Activated naive CD8-positive, alpha-beta T cell treated with anti-CD3 and anti-CD28 coated beads for 36 hours (primary cell): ENCODE measurements around the gene AFF4. TPM values are rescaled to one million over a fixed set of nuclear protein-coding genes. Genes with fewer than 3 reads are reported as not detected.
"Not testable (repeated sequence)": the region's sequence is repeated elsewhere in the genome, so short reads cannot be mapped to it uniquely, and the experiment has no call there.

ENCODE experiments used
- DNase-seq: peaks from one replicate; pipeline ENCODE4 v3.0.0; 2021
- H3K27ac Mint-ChIP-seq: one replicate; pipeline ENCODE4 v1.8.0; 2022; ENCODE audit warnings: mild to moderate bottlenecking, moderate library complexity, mixed read lengths
- H3K27me3 Mint-ChIP-seq: one replicate; pipeline ENCODE4 v1.8.0; 2022; ENCODE audit warnings: mild to moderate bottlenecking, mixed read lengths
- H3K36me3 Mint-ChIP-seq: one replicate; pipeline ENCODE4 v1.8.0; 2021; ENCODE audit warnings: mild to moderate bottlenecking, mixed read lengths
- H3K4me1 Mint-ChIP-seq: one replicate; pipeline ENCODE4 v1.8.0; 2021; ENCODE audit warnings: mixed read lengths
- H3K4me3 Mint-ChIP-seq: one replicate; pipeline ENCODE4 v1.8.0; 2022; ENCODE audit warnings: mild to moderate bottlenecking, moderate library complexity, mixed read lengths
- H3K9me3 Mint-ChIP-seq: one replicate; pipeline ENCODE4 v1.8.0; 2022; ENCODE audit warnings: mixed read lengths
- total RNA-seq, 2 experiments: library from RNA; stranded (reverse); gene quantifications; one replicate each; pipeline ENCODE4 v1.2.3, GENCODE V29; 2021

Gene AFF4
- total RNA-seq, 2 experiments from 2014 or later = 22.2 to 22.9 TPM

GRCh38 chr5:132971483-132972435 lies 8.3 kb upstream of the AFF4 start:
- Mint-ChIP-seq H3K9me3 (peaks cover 2% of the 10 kb centered on the region), H3K36me3 (peaks cover under 1% of the 10 kb centered on the region), H3K4me1 (no peaks in the 10 kb centered on the region), H3K27ac (no peak overlapping the region), H3K27me3 (no peaks in the 10 kb centered on the region), H3K4me3 (no peak overlapping the region)
- no peak for DNase-seq

DNA sequence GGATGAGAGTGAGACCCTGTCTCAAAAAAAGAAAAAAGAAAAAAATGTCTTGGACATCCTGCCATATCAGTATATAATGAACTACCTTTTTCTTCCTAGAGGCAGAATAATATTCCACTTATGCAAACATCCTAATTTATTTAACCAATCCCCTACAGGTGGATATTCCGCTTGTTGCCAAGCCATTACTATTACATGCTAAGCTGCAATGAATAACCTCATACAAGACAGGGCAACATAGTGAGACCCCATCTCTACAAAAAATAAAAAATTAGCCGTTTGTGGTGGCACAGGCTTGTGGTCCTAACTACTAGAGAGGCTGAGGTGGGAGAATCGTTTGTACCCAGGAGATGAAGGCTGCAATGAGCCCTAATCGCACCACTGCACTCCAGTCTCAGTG lies 1.7 kb upstream of the AFF4 start:
- Mint-ChIP-seq H3K27me3 (no peaks in the 10 kb centered on the region), H3K9me3 (no peaks in the 10 kb centered on the region), H3K4me3 (no peak overlapping the region), H3K4me1 (peaks cover 16% of the 10 kb centered on the region), H3K27ac (no peak overlapping the region), H3K36me3 (peaks cover 4% of the 10 kb centered on the region)
- no peak for DNase-seq

GRCh38 chr5:132962429-132963021 lies 909 bp downstream of the AFF4 start:
- Mint-ChIP-seq H3K4me1 (peaks cover 28% of the 10 kb centered on the region), H3K4me3 (peak overlapping the region; percentile 96), H3K27me3 (no peaks in the 10 kb centered on the region), H3K27ac (peak overlapping the region; percentile 98), H3K36me3 (peaks cover 16% of the 10 kb centered on the region), H3K9me3 (no peaks in the 10 kb centered on the region)
- peak; percentile 15 for DNase-seq

- peaks cover 28% of the 10 kb centered on the region for H3K4me1 Mint-ChIP-seq
- no peaks in the 10 kb centered on the region for H3K9me3 Mint-ChIP-seq
- H3K27ac Mint-ChIP-seq = peak overlapping the region; percentile 98
- peak overlapping the region; percentile 96 for H3K4me3 Mint-ChIP-seq
- peaks cover 16% of the 10 kb centered on the region for H3K36me3 Mint-ChIP-seq
- no peaks in the 10 kb centered on the region for H3K27me3 Mint-ChIP-seq
- DNase-seq = no peak
Observed at GRCh38 chr5:132961887-132962286, 1.5 kb downstream of the AFF4 start.

- DNase-seq, H3K27ac Mint-ChIP-seq, H3K9me3 Mint-ChIP-seq, H3K27me3 Mint-ChIP-seq: not testable (repeated sequence)
- peaks cover 28% of the 10 kb centered on the region for H3K4me1 Mint-ChIP-seq
- H3K4me3 Mint-ChIP-seq = peak overlapping the region; percentile 96
- peaks cover 16% of the 10 kb centered on the region for H3K36me3 Mint-ChIP-seq
Observed at GRCh38 chr5:132961123-132961815, 2.2 kb downstream of the AFF4 start.

GRCh38 chr5:132956166-132956799 lies 7.2 kb downstream of the AFF4 start:
- not testable (repeated sequence) for H3K27me3 Mint-ChIP-seq, H3K27ac Mint-ChIP-seq, H3K4me3 Mint-ChIP-seq, DNase-seq, H3K9me3 Mint-ChIP-seq
- Mint-ChIP-seq H3K36me3 (peaks cover 28% of the 10 kb centered on the region), H3K4me1 (peaks cover 43% of the 10 kb centered on the region)

DNA sequence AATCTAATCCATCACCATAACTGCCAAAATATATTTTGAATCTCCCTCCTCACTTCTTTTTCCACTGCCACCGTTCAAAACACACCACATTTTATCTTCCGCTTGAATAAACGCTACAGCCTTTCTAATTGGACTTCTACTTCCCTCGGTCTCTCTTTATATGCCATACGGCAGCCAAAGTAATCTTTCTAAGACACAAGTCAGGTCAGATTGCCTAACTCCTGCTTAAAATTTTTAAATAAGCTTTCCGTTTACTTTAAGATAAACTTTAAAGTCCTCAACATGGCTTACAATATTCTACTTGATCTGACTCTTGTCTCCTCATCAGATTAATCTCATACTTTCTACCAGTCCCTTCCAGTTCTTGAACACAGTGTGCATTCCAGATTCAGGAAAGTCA lies 9.7 kb downstream of the AFF4 start:
- no peaks in the 10 kb centered on the region for H3K27me3 Mint-ChIP-seq
- peaks cover 31% of the 10 kb centered on the region for H3K36me3 Mint-ChIP-seq
- H3K4me3 Mint-ChIP-seq = no peak overlapping the region
- H3K4me1 Mint-ChIP-seq = peaks cover 35% of the 10 kb centered on the region
- H3K27ac Mint-ChIP-seq = no peak overlapping the region
- no peaks in the 10 kb centered on the region for H3K9me3 Mint-ChIP-seq
- DNase-seq = no peak

- Mint-ChIP-seq H3K27ac (no peak overlapping the region), H3K9me3 (no peaks in the 10 kb centered on the region), H3K27me3 (no peaks in the 10 kb centered on the region), H3K4me1 (peaks cover 34% of the 10 kb centered on the region), H3K36me3 (peaks cover 29% of the 10 kb centered on the region), H3K4me3 (no peak overlapping the region)
- no peak for DNase-seq
Observed at GRCh38 chr5:132952829-132953228, 10.6 kb downstream of the AFF4 start.

- Mint-ChIP-seq H3K9me3 (no peaks in the 10 kb centered on the region), H3K4me3 (no peak overlapping the region), H3K36me3 (peaks cover 31% of the 10 kb centered on the region), H3K27me3 (no peaks in the 10 kb centered on the region), H3K4me1 (peaks cover 38% of the 10 kb centered on the region), H3K27ac (no peak overlapping the region)
- DNase-seq = no peak
Observed at GRCh38 chr5:132951897-132952296, 11.5 kb downstream of the AFF4 start.

GRCh38 chr5:132949136-132949535 lies 14.3 kb downstream of the AFF4 start:
- no peak for DNase-seq
- H3K27me3 Mint-ChIP-seq = no peaks in the 10 kb centered on the region
- no peak overlapping the region for H3K27ac Mint-ChIP-seq
- H3K4me3 Mint-ChIP-seq = no peak overlapping the region
- H3K9me3 Mint-ChIP-seq = no peaks in the 10 kb centered on the region
- H3K4me1 Mint-ChIP-seq = peaks cover 47% of the 10 kb centered on the region
- H3K36me3 Mint-ChIP-seq = peaks cover 26% of the 10 kb centered on the region

DNA sequence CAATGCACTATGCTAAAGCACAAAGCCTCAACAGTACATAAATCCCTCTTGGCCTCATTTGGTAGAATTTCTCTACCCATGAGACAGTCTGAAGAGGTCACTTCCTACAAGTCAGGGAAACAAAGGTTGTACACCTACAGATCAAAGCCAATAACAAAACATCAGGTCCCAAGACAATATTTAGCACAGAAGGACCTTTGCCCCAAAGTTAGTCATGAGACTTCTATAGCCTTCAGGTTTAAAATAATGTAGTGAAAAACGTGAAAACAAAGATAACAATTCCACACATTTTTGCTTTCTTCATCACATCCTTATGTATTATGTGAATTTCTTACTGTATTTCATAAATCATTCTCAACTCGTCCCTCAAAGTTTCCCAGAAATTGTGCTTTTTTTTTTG lies 15.8 kb downstream of the AFF4 start:
- peaks cover 30% of the 10 kb centered on the region for H3K36me3 Mint-ChIP-seq
- no peaks in the 10 kb centered on the region for H3K9me3 Mint-ChIP-seq
- H3K4me1 Mint-ChIP-seq = peaks cover 45% of the 10 kb centered on the region
- no peaks in the 10 kb centered on the region for H3K27me3 Mint-ChIP-seq
- H3K4me3 Mint-ChIP-seq = no peak overlapping the region
- no peak for DNase-seq
- no peak overlapping the region for H3K27ac Mint-ChIP-seq

DNA sequence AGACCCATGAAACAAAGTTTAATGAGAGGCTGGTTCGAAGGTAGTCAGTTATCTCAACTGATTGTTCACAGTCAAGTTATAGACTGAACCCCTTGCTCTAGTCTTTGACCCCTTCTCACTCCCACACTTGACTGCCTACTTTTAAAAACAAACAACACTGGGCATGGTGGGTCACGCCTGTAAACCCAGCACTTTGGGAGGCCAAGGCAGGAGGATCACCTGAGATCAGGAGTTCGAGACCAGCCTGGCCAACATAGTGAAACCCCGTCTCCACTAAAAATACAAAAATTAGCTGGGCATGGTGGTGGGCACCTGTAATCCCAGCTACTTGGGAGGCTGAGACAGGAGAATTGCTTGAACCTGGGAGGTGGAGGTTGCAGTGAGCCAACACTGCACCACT lies 18.1 kb downstream of the AFF4 start:
- H3K36me3 Mint-ChIP-seq = peaks cover 17% of the 10 kb centered on the region
- H3K4me1 Mint-ChIP-seq = peaks cover 33% of the 10 kb centered on the region
- not testable (repeated sequence) for H3K27me3 Mint-ChIP-seq, H3K27ac Mint-ChIP-seq, H3K9me3 Mint-ChIP-seq, DNase-seq, H3K4me3 Mint-ChIP-seq

DNA sequence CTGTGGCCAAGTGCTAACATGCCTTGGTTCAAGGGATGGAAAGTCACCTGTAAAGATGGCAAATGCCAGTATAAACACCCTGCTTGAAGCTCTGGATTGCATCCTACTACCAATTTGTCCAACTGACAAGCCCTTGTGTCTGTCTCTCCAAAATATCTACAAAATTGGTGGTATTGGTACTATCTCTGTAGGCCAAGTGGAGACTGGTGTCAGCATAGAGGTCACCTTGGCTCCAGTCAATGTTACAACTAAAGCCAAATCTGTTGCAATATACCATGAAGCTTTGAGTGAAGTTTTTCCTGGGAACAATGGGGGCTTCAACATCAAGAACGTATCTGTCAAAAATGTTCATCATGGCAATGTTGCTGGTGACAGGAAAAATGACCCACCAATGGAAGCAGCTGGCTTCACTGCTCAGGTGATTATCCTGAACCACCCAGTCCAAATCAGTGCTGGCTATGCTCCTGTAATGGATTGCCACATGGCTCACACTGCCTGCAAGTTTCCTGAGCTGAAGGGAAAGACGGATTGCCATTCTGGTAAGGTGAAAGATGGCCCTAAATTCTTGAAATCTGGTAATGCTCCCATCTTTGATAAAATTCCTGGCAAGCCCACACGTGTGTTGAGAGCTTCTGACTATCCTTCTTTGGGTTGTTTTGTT lies 19.9 kb downstream of the AFF4 start:
- no peak overlapping the region for H3K27ac Mint-ChIP-seq

DNA sequence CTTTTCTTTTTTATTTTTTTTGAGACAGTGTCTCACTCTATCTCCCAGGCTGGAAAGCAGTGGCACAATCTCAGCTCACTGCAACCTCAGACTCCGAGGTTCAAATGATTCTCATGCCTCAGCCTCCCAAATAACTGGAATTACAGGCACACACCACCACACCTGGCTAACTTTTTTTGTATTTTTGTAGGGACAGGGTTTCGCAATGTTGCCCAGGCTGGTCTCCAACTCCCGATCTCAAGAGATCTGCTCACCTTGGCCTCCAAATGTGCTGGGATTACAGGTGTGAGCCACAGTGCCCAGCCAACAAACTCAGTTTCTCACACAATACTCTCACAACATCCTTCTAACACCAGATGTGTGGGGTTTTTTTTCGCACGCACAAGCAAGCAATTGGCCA lies 22.1 kb downstream of the AFF4 start:
- no peaks in the 10 kb centered on the region for H3K9me3 Mint-ChIP-seq
- DNase-seq = no peak
- no peak overlapping the region for H3K27ac Mint-ChIP-seq
- H3K4me1 Mint-ChIP-seq = peaks cover 28% of the 10 kb centered on the region
- peaks cover 12% of the 10 kb centered on the region for H3K36me3 Mint-ChIP-seq
- no peaks in the 10 kb centered on the region for H3K27me3 Mint-ChIP-seq
- no peak overlapping the region for H3K4me3 Mint-ChIP-seq

More for the DNA sequence above, 19.9 kb downstream of the AFF4 start:
- Mint-ChIP-seq H3K27me3 (no peaks in the 10 kb centered on the region), H3K9me3 (no peaks in the 10 kb centered on the region), H3K4me1 (peaks cover 31% of the 10 kb centered on the region), H3K36me3 (peaks cover 13% of the 10 kb centered on the region), H3K4me3 (no peak overlapping the region)
- DNase-seq = no peak
